Smooth muscle cell (in vitro differentiated cells): ENCODE measurements around the gene FEM1B. TPM values are rescaled to one million over a fixed set of nuclear protein-coding genes. Genes with fewer than 3 reads are reported as not detected.

Experiments
- DNase-seq: peaks from one replicate; lab custom pipeline; 2025; ENCODE audit not compliant: unreplicated experiment; lab: John Stamatoyannopoulos, UW
- H2AFZ ChIP-seq: fragments of 200-600 bp; sonication (generic); 2 replicates; pipeline ENCODE4 v1.6.0; 2016; ENCODE audit warnings: antibody characterized with exemption, low read depth, mild to moderate bottlenecking
- H3F3A ChIP-seq: fragments of 200-600 bp; sonication (generic); 2 replicates; pipeline ENCODE4 v1.6.0; 2017; ENCODE audit warnings: antibody characterized with exemption, low read depth
- H3K27ac ChIP-seq: fragments of 200-600 bp; sonication (generic); 2 replicates; pipeline ENCODE4 v1.5.1; 2016; ENCODE audit warnings: low read depth, mild to moderate bottlenecking
- H3K27me3 ChIP-seq: fragments of 200-600 bp; sonication (generic); 2 replicates; pipeline ENCODE4 v1.6.1; 2016; ENCODE audit warnings: low read depth, mild to moderate bottlenecking
- H3K36me3 ChIP-seq: fragments of 200-600 bp; sonication (generic); 2 replicates; pipeline ENCODE4 v1.5.1; 2016; ENCODE audit warnings: low read depth
- H3K4me1 ChIP-seq: fragments of 200-600 bp; sonication (generic); 2 replicates; pipeline ENCODE4 v1.5.1; 2016; ENCODE audit warnings: low read depth
- H3K4me2 ChIP-seq: fragments of 200-600 bp; sonication (generic); 2 replicates; pipeline ENCODE4 v1.6.0; 2016; ENCODE audit warnings: mild to moderate bottlenecking
- H3K4me3 ChIP-seq: fragments of 200-600 bp; sonication (generic); 2 replicates; pipeline ENCODE4 v1.5.1; 2016; ENCODE audit warnings: mild to moderate bottlenecking
- H3K79me2 ChIP-seq: fragments of 200-600 bp; sonication (generic); 2 replicates; pipeline ENCODE4 v1.6.0; 2016; ENCODE audit warnings: low read depth, mild to moderate bottlenecking
- H3K9ac ChIP-seq: fragments of 200-600 bp; sonication (generic); 2 replicates; pipeline ENCODE4 v1.6.0; 2016; ENCODE audit warnings: low read depth
- H3K9me3 ChIP-seq: fragments of 200-600 bp; sonication (generic); replicated peaks from 2 replicates; pipeline ENCODE4 v1.5.1; 2016; ENCODE audit warnings: low read depth
- H4K20me1 ChIP-seq: fragments of 200-600 bp; sonication (generic); 2 replicates; pipeline ENCODE4 v1.6.0; 2016; ENCODE audit warnings: low read depth
- WGBS: methylation state at CpG from one replicate; pipeline ENCODE4 v1.1.7; 2016; ENCODE audit warnings: low lambda C conversion rate; 5-methylcytosine and 5-hydroxymethylcytosine counted together
- polyA plus RNA-seq: library from polyadenylated mRNA; unstranded; fragments of >200 nt; fragmentation: Nextera tagmentation; extraction: Ambion mirVana; gene quantifications from 2 replicates; pipeline ENCODE4 v1.2.1, GENCODE V29; 2016
- total RNA-seq: library from RNA; depleted of rRNA; stranded (reverse); fragments of >200 nt; gene quantifications from 2 replicates; pipeline ENCODE4 v1.2.3, GENCODE V29; 2014
- TF ChIP-seq, protein P1 (sequence below): fragments of 200-600 bp; sonication (generic); IDR thresholded peaks from 2 replicates; pipeline ENCODE4 v1.5.1; 2017; ENCODE audit warnings: borderline replicate concordance, mild to moderate bottlenecking, antibody characterized with exemption; ENCODE audit not compliant: insufficient read depth, poor library complexity, severe bottlenecking

Gene FEM1B
- total and polyA plus RNA-seq, 2 experiments from 2014 or later, result 13.0 to 41.4 TPM

DNA sequence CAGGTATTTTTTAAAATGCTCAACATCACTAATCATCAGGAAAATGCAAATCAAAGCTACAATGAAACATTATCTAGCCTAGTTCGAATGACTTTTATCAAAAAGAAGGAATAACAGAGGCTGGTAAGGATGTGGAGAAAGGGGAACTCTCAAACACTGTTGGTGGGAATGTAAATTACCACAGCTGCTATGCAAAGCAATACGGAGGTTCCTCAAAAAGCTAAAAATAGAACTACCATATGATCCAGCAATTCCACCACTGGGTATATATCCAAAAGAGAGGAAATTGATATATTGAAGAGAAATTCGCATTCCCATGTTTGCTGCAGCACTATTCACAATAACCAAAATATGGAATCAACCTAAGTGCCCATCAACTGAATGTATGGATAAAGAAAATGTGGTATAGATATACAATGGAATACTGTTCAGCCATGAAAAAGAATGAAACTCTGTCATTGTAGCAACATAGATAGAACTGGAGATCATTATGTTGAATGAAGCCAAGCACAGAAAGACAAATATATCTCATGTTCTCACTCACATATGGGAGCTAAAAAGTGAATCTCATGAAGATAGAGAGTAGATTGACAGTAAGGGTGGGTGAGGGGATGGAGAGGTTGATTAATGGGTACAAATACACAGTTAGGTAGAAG lies 28.4 kb upstream of the FEM1B start:
- whole genome bisulfite sequencing, result 84% methylated on average over 3 of the region's 3 CpGs
- H3K4me2 ChIP-seq, result no peak overlapping the region
- H4K20me1 ChIP-seq, result no peaks in the 10 kb centered on the region
- TF ChIP-seq, protein P1, sequence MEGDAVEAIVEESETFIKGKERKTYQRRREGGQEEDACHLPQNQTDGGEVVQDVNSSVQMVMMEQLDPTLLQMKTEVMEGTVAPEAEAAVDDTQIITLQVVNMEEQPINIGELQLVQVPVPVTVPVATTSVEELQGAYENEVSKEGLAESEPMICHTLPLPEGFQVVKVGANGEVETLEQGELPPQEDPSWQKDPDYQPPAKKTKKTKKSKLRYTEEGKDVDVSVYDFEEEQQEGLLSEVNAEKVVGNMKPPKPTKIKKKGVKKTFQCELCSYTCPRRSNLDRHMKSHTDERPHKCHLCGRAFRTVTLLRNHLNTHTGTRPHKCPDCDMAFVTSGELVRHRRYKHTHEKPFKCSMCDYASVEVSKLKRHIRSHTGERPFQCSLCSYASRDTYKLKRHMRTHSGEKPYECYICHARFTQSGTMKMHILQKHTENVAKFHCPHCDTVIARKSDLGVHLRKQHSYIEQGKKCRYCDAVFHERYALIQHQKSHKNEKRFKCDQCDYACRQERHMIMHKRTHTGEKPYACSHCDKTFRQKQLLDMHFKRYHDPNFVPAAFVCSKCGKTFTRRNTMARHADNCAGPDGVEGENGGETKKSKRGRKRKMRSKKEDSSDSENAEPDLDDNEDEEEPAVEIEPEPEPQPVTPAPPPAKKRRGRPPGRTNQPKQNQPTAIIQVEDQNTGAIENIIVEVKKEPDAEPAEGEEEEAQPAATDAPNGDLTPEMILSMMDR, result no peak
- H2AFZ ChIP-seq, result no peak overlapping the region
- no peak for DNase-seq
- H3F3A ChIP-seq, result no peaks in the 10 kb centered on the region
- no peaks in the 10 kb centered on the region for H3K4me1 ChIP-seq
- H3K79me2 ChIP-seq, result no peaks in the 10 kb centered on the region
- H3K4me3 ChIP-seq, result no peak overlapping the region
- no peaks in the 10 kb centered on the region for H3K27me3 ChIP-seq
- H3K36me3 ChIP-seq, result no peaks in the 10 kb centered on the region
- no peak overlapping the region for H3K9ac ChIP-seq
- no peaks in the 10 kb centered on the region for H3K9me3 ChIP-seq
- H3K27ac ChIP-seq, result no peak overlapping the region

DNA sequence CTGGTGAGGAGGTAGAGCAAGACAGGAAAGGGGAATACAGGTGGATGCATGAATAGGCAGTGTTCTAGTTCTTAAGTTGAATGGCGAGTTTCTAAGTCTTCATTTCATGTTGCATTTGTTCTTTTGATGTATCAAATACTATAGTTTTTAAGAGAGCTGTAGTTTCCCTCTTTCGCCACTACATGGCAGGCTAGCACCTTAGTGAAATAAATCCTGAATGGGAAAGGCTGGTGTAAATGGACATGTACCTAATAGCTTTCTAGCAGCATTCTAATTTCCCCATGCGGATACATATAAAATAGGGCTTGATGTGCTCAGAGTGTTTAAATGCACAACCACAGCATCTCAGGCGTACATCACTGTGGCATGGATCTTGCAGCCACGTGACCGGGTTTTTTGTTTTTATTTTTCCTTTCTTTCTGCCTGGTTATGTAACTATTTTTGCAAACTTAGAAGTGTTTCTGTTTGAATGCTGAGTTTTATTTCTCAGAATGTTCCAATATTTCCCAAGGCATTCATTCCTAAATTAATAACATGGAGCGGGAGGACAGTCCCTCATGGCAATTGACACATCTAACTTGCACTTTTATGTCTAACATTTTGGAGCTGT lies 24.5 kb upstream of the FEM1B start:
- H3K4me2 ChIP-seq, result no peak overlapping the region
- TF ChIP-seq, protein P1, result peak; percentile 82

DNA sequence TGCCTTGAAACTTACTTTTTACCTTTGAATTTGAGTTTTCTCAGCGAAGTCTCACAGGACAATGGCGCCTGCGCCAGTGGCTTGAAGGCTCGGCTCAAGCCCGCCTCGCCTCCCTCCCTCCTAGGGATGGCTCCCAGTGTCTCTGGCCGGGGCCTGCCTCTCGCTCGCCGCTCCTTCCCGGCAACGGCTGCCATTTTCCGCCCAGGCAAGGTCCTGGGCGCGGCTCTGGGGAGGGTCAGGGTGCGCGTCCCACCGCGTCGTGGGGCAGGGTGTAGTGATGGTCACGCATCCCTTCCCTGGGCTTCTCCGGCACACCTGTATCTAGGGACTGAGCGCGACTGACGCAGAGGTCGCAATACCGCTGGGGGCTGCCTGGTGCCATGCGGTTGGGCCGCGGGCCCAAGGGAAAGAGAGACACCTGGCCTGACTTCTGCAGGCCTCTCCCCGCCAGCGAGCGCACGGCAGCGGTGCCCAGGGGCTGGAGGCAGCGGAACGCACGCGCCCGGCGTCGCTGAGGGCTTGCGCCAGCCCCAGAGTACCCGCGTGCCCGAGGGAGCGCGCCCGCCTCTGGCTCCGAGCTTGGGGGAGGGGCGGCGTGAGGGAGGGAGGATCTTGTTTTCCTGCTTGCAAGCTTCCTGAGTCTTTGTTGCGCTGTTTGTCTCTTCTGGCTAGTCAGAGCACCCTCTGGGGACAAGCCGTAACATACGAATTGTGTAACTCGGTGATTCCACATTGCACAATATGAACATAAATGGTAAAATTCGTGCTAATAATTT lies 20.7 kb upstream of the FEM1B start:
- peaks cover 10% of the 10 kb centered on the region for H3K4me1 ChIP-seq
- WGBS, result 3% methylated on average over 56 of the region's 57 CpGs
- peak overlapping the region; percentile 95 for H3K4me2 ChIP-seq
- H4K20me1 ChIP-seq, result no peaks in the 10 kb centered on the region
- no peaks in the 10 kb centered on the region for H3K9me3 ChIP-seq
- peak overlapping the region; percentile 99 for H2AFZ ChIP-seq
- peak overlapping the region; percentile 73 for H3K27ac ChIP-seq
- H3K27me3 ChIP-seq, result no peaks in the 10 kb centered on the region
- H3K36me3 ChIP-seq, result no peaks in the 10 kb centered on the region
- TF ChIP-seq, protein P1, result no peak
- peak; percentile 59 for DNase-seq
- peak overlapping the region; percentile 58 for H3K4me3 ChIP-seq
- peak overlapping the region; percentile 50 for H3K9ac ChIP-seq
- peaks cover 5% of the 10 kb centered on the region for H3F3A ChIP-seq
- no peaks in the 10 kb centered on the region for H3K79me2 ChIP-seq

More for the DNA sequence above, 24.5 kb upstream of the FEM1B start:
- Histone ChIP-seq H3K9me3 (no peaks in the 10 kb centered on the region), H3K9ac (no peak overlapping the region), H3K27ac (no peak overlapping the region), H2AFZ (no peak overlapping the region), H3K27me3 (no peaks in the 10 kb centered on the region), H3K36me3 (no peaks in the 10 kb centered on the region), H3K4me3 (no peak overlapping the region), H3K4me1 (peaks cover 10% of the 10 kb centered on the region), H3F3A (peaks cover 5% of the 10 kb centered on the region), H4K20me1 (no peaks in the 10 kb centered on the region), H3K79me2 (no peaks in the 10 kb centered on the region)
- no peak for DNase-seq
- 44% methylated on average over 7 of the region's 7 CpGs for WGBS
